ENCODE data around the gene PDZRN3.

DNA sequence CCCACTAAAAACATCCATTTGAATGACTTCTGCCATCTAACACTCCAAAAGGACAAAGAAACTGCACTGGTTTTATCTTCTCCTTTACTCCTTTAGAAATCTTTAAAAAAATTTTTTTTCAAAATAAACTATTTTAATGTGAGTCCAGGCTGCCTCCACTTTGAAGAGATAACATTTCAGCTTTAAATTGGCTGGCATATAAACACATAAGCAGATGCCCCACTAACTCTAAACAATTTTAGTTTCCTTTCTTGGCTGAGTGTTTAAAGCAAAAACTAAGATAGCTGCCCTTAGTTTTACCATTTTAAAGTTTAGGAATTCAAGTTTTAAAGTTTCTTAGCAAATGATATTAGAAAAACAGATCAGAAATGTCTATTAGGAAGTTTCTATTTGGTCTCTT, 39.9 kb downstream of the PDZRN3 start:
- no peak for TF ChIP-seq EZH2phosphoT487 (IDR thresholded peaks at IDR 0.05; ENCODE audit: borderline replicate concordance, low read depth)
- TF ChIP-seq, protein P1, sequence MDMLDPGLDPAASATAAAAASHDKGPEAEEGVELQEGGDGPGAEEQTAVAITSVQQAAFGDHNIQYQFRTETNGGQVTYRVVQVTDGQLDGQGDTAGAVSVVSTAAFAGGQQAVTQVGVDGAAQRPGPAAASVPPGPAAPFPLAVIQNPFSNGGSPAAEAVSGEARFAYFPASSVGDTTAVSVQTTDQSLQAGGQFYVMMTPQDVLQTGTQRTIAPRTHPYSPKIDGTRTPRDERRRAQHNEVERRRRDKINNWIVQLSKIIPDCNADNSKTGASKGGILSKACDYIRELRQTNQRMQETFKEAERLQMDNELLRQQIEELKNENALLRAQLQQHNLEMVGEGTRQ (IDR thresholded peaks at IDR 0.05; ENCODE audit: borderline replicate concordance, low read depth, low read length), result no peak
- no peak for TF ChIP-seq FOXJ3 (CRISPR knock-in tag; IDR thresholded peaks at IDR 0.05)
- TF ChIP-seq ELF1 (IDR thresholded peaks at IDR 0.05), result no peak
- TF ChIP-seq, protein P2, sequence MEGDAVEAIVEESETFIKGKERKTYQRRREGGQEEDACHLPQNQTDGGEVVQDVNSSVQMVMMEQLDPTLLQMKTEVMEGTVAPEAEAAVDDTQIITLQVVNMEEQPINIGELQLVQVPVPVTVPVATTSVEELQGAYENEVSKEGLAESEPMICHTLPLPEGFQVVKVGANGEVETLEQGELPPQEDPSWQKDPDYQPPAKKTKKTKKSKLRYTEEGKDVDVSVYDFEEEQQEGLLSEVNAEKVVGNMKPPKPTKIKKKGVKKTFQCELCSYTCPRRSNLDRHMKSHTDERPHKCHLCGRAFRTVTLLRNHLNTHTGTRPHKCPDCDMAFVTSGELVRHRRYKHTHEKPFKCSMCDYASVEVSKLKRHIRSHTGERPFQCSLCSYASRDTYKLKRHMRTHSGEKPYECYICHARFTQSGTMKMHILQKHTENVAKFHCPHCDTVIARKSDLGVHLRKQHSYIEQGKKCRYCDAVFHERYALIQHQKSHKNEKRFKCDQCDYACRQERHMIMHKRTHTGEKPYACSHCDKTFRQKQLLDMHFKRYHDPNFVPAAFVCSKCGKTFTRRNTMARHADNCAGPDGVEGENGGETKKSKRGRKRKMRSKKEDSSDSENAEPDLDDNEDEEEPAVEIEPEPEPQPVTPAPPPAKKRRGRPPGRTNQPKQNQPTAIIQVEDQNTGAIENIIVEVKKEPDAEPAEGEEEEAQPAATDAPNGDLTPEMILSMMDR (IDR thresholded peaks at IDR 0.05), result no peak
- no peak for TF ChIP-seq JUND (IDR thresholded peaks at IDR 0.05)
- no peak for TF ChIP-seq TAF1 (IDR thresholded peaks at IDR 0.05; ENCODE audit: borderline replicate concordance, low read depth, low read length)
- no peak for TF ChIP-seq POLR2AphosphoS5 (IDR thresholded peaks at IDR 0.05; ENCODE audit: low read depth, low read length)
- TF ChIP-seq SIN3A (IDR thresholded peaks at IDR 0.05; ENCODE audit: borderline replicate concordance, low read depth, low read length), result no peak
- TF ChIP-seq, protein P3, sequence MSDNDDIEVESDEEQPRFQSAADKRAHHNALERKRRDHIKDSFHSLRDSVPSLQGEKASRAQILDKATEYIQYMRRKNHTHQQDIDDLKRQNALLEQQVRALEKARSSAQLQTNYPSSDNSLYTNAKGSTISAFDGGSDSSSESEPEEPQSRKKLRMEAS (IDR thresholded peaks at IDR 0.05; ENCODE audit: low read depth), result no peak
- TF ChIP-seq NRF1 (IDR thresholded peaks at IDR 0.05; ENCODE audit: low read depth, low read length), result no peak
- TF ChIP-seq, protein P4, sequence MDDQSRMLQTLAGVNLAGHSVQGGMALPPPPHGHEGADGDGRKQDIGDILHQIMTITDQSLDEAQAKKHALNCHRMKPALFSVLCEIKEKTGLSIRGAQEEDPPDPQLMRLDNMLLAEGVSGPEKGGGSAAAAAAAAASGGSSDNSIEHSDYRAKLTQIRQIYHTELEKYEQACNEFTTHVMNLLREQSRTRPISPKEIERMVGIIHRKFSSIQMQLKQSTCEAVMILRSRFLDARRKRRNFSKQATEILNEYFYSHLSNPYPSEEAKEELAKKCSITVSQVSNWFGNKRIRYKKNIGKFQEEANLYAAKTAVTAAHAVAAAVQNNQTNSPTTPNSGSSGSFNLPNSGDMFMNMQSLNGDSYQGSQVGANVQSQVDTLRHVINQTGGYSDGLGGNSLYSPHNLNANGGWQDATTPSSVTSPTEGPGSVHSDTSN (IDR thresholded peaks at IDR 0.05), result no peak

Data from SK-N-SH (cell line).